GM21526 (cell line): ENCODE results near the gene CBFA2T2.
"Not testable (repeated sequence)": the region's sequence is repeated elsewhere in the genome, so short reads cannot be mapped to it uniquely, and the experiment has no call there.

Experiments used
- ATAC-seq: cut with Tn5 transposase; IDR thresholded peaks from one replicate; pipeline ENCODE4 v1.9.1; 2021; ENCODE audit warnings: moderate library complexity; ENCODE audit not compliant: unreplicated experiment, low FRiP score

Gene CBFA2T2

GRCh38 chr20:33541074-33541473, 51.2 kb downstream of the CBFA2T2 start:
- ATAC-seq, result no peak

GRCh38 chr20:33541797-33542196, 51.9 kb downstream of the CBFA2T2 start:
- ATAC-seq, result no peak

DNA sequence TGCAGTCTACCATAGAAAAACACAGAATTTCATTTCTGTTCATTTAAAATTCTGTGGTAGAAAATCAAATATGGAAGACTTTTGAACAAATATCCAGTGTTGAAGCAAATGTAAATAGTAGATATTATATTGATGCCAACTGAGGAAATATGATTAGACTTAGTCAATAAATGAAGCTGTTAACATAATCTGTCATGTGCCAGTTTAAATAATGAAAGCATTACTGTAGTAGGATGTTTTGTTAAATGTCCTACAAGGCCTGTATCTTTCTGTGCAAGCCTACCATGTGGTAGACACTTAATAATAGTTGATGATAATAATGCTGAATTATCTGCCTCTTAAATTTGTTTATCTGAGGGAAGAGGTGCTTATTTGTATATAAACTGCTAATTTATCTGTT, 55.9 kb downstream of the CBFA2T2 start:
- ATAC-seq, result no peak

GRCh38 chr20:33549229-33549999, 59.5 kb downstream of the CBFA2T2 start:
- no peak for ATAC-seq

DNA sequence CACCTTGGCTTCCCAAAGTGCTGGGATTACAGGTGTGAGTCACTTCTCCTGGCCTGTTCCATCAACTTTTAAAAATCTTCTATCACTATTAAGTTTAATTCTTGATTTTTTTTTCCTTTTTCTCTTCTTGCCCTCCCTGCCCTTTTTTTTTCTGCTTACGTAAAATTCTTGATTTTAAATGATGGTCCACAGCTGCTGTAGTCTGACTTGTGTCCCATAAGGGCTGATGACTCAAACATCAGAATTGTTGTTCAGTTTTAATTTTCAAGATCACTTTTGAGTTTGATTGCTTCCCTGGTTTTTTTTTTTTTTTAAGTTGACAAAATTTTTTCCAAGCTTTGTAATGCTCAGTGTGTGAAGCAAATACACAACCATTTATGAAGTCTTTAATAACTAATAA, 61.9 kb downstream of the CBFA2T2 start:
- ATAC-seq, result no peak

DNA sequence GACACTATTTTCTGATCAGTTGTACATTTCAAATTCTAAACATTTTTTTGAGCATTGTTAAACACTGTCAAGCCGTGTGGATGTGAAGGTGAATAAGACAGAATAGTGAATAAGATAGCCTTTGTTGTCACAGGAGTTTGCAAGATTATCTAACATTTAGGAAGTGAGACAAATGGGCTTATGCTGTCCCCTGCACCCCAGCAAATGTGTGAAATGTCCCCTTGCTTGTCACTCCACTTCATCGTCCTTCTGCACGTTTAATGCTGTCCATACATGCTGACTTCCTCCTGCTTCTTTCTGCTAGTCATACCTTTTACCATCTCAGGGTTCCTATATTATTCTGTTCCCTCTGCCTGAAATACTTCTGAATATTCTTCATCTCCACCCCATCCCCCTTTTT, 62.6 kb downstream of the CBFA2T2 start:
- ATAC-seq, result no peak

DNA sequence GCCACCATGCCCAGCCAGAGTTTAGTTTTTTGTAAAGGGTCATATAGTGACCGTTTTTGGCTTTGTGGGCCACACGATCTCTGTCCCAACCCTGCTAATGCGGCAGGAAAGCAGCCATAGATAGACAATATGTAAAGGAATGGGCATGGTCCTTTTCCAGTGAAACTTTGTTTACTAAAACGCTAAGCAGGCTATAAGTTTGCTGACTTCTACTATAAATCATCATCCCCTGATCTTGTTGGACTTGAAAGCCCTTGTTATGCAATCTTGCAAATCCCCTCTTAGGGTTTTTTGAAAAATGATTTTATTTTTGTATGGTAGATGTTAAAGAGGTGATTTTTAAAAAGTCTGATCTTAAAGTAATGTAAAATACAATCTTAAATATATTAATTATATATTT, 63.6 kb downstream of the CBFA2T2 start:
- ATAC-seq, result no peak

GRCh38 chr20:33554914-33555420, 65.1 kb downstream of the CBFA2T2 start:
- peak; percentile 92 for ATAC-seq

- ATAC-seq, result no peak
Measured at GRCh38 chr20:33555755-33556154, 65.9 kb downstream of the CBFA2T2 start.

- no peak for ATAC-seq
Measured at GRCh38 chr20:33556246-33556645, 66.3 kb downstream of the CBFA2T2 start.

DNA sequence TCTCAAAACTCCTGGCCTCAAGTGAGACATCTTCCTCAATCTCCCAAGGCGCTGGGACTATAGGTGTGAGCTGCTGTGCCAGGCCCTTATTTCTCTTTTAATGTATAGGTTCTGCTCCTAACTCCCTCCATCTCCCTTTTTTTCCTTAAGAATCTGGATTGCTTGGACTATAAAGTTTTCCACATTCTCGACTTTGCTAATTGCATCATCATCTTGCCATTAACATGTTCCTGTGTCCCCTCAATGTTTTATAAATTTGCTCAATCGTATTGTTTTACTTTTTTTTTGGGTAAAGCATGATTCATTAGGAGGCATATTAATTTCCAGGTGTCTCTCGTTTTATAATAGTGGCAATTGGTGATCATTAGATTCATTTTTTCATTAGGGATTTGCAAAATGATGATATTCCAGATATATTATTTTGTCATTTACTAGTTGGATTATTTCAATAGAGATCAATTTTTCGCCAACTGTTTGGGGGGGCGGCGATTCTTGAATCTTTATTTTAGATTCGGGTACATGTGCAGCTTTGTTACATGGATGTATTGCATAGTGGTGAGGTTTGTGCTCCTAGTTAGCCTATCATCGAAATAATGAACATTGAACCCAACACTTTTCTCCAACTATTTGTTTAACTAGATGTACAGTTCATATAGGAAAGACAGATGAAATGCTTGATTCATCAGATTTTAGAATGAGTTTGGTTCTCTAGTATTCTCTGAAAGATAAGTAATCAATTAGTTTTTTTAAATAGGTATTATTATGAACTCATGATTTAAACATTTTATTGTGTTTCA, 68.7 kb downstream of the CBFA2T2 start:
- no peak for ATAC-seq

- ATAC-seq, result no peak
Measured at GRCh38 chr20:33559212-33559611, 69.3 kb downstream of the CBFA2T2 start.

- no peak for ATAC-seq
Measured at GRCh38 chr20:33560026-33560425, 70.1 kb downstream of the CBFA2T2 start.

DNA sequence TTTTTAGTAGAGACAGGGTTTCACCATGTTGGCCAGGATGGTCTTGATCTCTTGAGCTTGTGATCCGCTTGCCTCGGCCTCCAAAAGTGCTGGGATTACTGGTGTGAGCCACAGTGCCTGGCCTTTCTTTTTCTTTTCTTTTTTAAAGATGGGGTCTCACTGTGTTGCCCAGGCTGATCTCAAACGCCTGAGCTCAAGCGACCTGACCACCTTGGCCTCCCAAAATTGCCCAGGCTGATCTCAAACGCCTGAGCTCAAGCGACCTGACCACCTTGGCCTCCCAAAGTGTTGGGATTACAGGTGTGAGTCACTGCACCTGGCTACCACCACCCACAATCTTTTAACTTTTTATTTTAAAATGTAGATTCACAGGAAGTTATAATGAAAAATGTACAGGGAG, 71.2 kb downstream of the CBFA2T2 start:
- ATAC-seq, result not testable (repeated sequence)

- ATAC-seq, result no peak
Measured at GRCh38 chr20:33561692-33562601, 72.1 kb downstream of the CBFA2T2 start.

DNA sequence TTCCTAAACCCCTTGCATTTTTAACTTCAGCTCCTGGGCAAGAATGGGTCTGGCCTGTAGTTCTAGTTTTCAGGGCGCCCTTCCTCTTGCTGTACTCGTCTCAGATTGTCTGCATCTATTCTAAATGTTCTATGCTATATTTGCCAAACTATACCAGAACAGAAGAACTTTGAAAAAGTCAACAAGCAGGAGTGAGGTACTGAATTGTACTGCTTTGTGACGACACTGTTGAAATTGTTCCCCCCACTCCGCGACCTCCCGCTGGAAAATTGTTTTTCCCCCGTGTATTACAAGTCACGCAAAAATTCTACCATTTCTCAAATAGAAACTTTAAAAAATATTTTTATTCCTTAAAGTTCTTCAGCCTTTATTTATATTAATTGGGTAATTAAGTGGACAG, 73.9 kb downstream of the CBFA2T2 start:
- ATAC-seq, result no peak

GRCh38 chr20:33566781-33567603, 77.1 kb downstream of the CBFA2T2 start:
- no peak for ATAC-seq

- ATAC-seq, result no peak
Measured at GRCh38 chr20:33567949-33568348, 78.1 kb downstream of the CBFA2T2 start.

DNA sequence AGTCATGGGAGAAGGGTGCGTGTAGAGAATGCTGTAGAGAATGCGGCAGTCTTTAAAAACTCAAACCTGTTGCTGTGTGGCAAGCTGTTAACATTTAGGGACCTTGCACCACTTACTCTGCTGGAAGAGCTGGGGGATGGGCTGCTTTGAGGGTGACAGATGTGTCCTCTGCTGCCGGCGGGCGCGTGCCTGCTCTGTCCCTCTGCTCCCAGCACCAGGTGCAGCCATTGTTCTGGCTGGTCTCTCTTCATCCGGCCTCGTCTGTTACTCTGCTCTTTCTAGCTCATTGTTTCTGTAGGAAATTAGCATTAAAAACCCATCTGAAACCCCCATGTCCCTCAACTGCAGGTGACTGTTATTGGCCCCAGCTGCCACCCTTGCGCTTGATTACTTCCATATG, 78.5 kb downstream of the CBFA2T2 start:
- no peak for ATAC-seq
